Keratinocyte (primary cell): ENCODE measurements around the gene SLC37A1. TPM values are rescaled to one million over a fixed set of nuclear protein-coding genes. Genes with fewer than 3 reads are reported as not detected.

Source experiments
- DNase-seq: peaks from one replicate; pipeline ENCODE4 v3.0.0-alpha.2; 2011; ENCODE audit warnings: low read depth, missing footprints, low spot score
- FAIRE-seq: peaks from 2 replicates; lab custom pipeline; 2011; peaks lifted over from hg19 to GRCh38; lab: Jason Lieb, UNC
- H2AFZ ChIP-seq: 2 replicates; pipeline ENCODE4 v1.6.0; 2012; ENCODE audit warnings: low read length, control low read depth, inconsistent platforms; ENCODE audit not compliant: control insufficient read depth
- H3K27ac ChIP-seq: 2 replicates; pipeline ENCODE4 v1.5.1; 2011; ENCODE audit warnings: low read length; ENCODE audit not compliant: control insufficient read depth, insufficient read depth
- H3K27me3 ChIP-seq: 3 replicates; pipeline ENCODE4 v1.6.0; 2011; ENCODE audit warnings: low read length; ENCODE audit not compliant: control insufficient read depth, insufficient read depth; ENCODE audit errors: extremely low read depth
- H3K36me3 ChIP-seq, 2 experiments: 2 replicates in 1 of 2; 3 replicates in 1 of 2; pipeline ENCODE4 v1.5.1; 2011; ENCODE audit warnings: low read length in 2 of 2, mild to moderate bottlenecking in 1 of 2; ENCODE audit not compliant: control insufficient read depth in 2 of 2, insufficient read depth in 2 of 2; ENCODE audit errors: extremely low read depth in 1 of 2
- H3K4me1 ChIP-seq: 3 replicates; pipeline ENCODE4 v1.5.1; 2011; ENCODE audit warnings: low read length; ENCODE audit not compliant: control insufficient read depth, insufficient read depth; ENCODE audit errors: extremely low read depth
- H3K4me2 ChIP-seq: 3 replicates; pipeline ENCODE4 v1.6.0; 2011; ENCODE audit warnings: low read depth, low read length; ENCODE audit not compliant: control insufficient read depth, insufficient read depth; ENCODE audit errors: extremely low read depth
- H3K4me3 ChIP-seq, 3 experiments: fragments of 200-600 bp in 1 of 3; sonication (generic) in 1 of 3; 2 replicates in 2 of 3; 3 replicates in 1 of 3; pipeline ENCODE4 v1.5.1; 2011 to 2016; ENCODE audit warnings: low read length in 3 of 3, mild to moderate bottlenecking in 3 of 3, control low read depth in 2 of 3, inconsistent platforms in 1 of 3, low read depth in 1 of 3, mixed read lengths in 1 of 3, mixed run types in 1 of 3, moderate library complexity in 1 of 3; ENCODE audit not compliant: control insufficient read depth in 2 of 3, insufficient read depth in 2 of 3; ENCODE audit errors: extremely low read depth in 1 of 3
- H3K79me2 ChIP-seq: 2 replicates; pipeline ENCODE4 v1.6.0; 2012; ENCODE audit warnings: low read length; ENCODE audit not compliant: control insufficient read depth, insufficient read depth
- H3K9ac ChIP-seq: 3 replicates; pipeline ENCODE4 v1.6.0; 2011; ENCODE audit warnings: low read length; ENCODE audit not compliant: control insufficient read depth, insufficient read depth; ENCODE audit errors: extremely low read depth
- H3K9me1 ChIP-seq: 3 replicates; pipeline ENCODE4 v1.6.0; 2011; ENCODE audit warnings: low read length; ENCODE audit not compliant: control insufficient read depth, insufficient read depth; ENCODE audit errors: extremely low read depth
- H3K9me3 ChIP-seq: 2 replicates; pipeline ENCODE4 v1.5.1; 2012; ENCODE audit warnings: low read depth, low read length; ENCODE audit not compliant: control insufficient read depth
- H4K20me1 ChIP-seq: 3 replicates; pipeline ENCODE4 v1.6.0; 2011; ENCODE audit warnings: low read length; ENCODE audit not compliant: control insufficient read depth, insufficient read depth; ENCODE audit errors: extremely low read depth
- CTCF ChIP-seq, 3 experiments: IDR thresholded peaks in 1 of 3; conservative IDR thresholded peaks in 1 of 3; optimal IDR thresholded peaks in 1 of 3; 2 replicates in 2 of 3; 3 replicates in 1 of 3; pipeline versions ENCODE3 to v1.5.1; 2011; ENCODE audit warnings: low read length in 3 of 3, mild to moderate bottlenecking in 3 of 3, moderate library complexity in 2 of 3, control low read depth in 1 of 3, inconsistent platforms in 1 of 3; ENCODE audit not compliant: insufficient read depth in 2 of 3; ENCODE audit errors: extremely low read depth in 1 of 3
- EZH2 ChIP-seq: IDR thresholded peaks from one replicate; pipeline ENCODE4 v1.6.1; 2012; ENCODE audit warnings: inconsistent platforms, mild to moderate bottlenecking, low read length, moderate library complexity
- dilution Hi-C: fragments of 300-500 bp; cut with MboI; formaldehyde crosslinking; loops from one replicate; pipeline ENCODE4 v1.7.0; 2020; ENCODE audit warnings: low sequenced_read_pairs; ENCODE audit not compliant: extremely low pct_ligation_motif_present
- polyA plus RNA-seq, 5 experiments: library from polyadenylated mRNA; depleted of rRNA in 3 of 5; stranded (reverse) in 3 of 5; stranded (forward) in 1 of 5; unstranded in 1 of 5; fragments of >200 nt; gene quantifications; 1 replicate in 1 of 5; 2 replicates in 3 of 5; 3 replicates in 1 of 5; pipeline versions ENCODE4 v1.2.1 to v1.2.3, GENCODE V29; 2011 to 2012; ENCODE audit warnings: missing spikeins in 2 of 5, low read depth in 1 of 5, low replicate concordance in 1 of 5

Gene SLC37A1
- polyA plus RNA-seq, 1 donor (not counting 4 experiments of a cell fraction or from before 2014, with no cell fraction given): 4.1 TPM

- dilution Hi-C loops: no loop called here
- FAIRE-seq: no peak
- Histone ChIP-seq H4K20me1 (no peaks in the 10 kb centered on the region), H3K9me3 (no peaks in the 10 kb centered on the region), H3K9ac (no peak overlapping the region), H3K4me3 (no peak overlapping the region), H3K27ac (no peak overlapping the region), H3K27me3 (peaks cover 40% of the 10 kb centered on the region), H2AFZ (no peak overlapping the region), H3K36me3 (no peaks in the 10 kb centered on the region), H3K9me1 (no peaks in the 10 kb centered on the region), H3K4me2 (no peak overlapping the region), H3K4me1 (no peaks in the 10 kb centered on the region), H3K79me2 (no peaks in the 10 kb centered on the region)
- TF ChIP-seq CTCF (optimal IDR thresholded peaks at IDR 0.05 in 1 of 3, IDR thresholded peaks at IDR 0.05 in 1 of 3, conservative IDR thresholded peaks at IDR 0.05 in 1 of 3; ENCODE audit: extremely low read depth in 1 of 3, insufficient read depth in 2 of 3, low read length in 3 of 3) (no peak), EZH2 (no peak)
- DNase-seq: no peak
These were observed 107.6 kb downstream of the SLC37A1 start for GRCh38 chr21:42621166-42621818.

- no peaks in the 10 kb centered on the region for H3K79me2 ChIP-seq
- no peak for FAIRE-seq
- peaks cover 35% of the 10 kb centered on the region for H3K27me3 ChIP-seq
- no peak overlapping the region for H3K9ac ChIP-seq
- H3K4me3 ChIP-seq: no peak overlapping the region
- no peaks in the 10 kb centered on the region for H3K9me3 ChIP-seq
- no peak for TF ChIP-seq EZH2
- no peak overlapping the region for H3K4me2 ChIP-seq
- dilution Hi-C loops: no loop called here
- no peak overlapping the region for H3K27ac ChIP-seq
- no peak for DNase-seq
- no peaks in the 10 kb centered on the region for H3K9me1 ChIP-seq
- no peak overlapping the region for H2AFZ ChIP-seq
- no peaks in the 10 kb centered on the region for H4K20me1 ChIP-seq
- H3K36me3 ChIP-seq: no peaks in the 10 kb centered on the region
- H3K4me1 ChIP-seq: no peaks in the 10 kb centered on the region
These were observed 108.1 kb downstream of the SLC37A1 start for GRCh38 chr21:42621819-42622177.

- no peak for DNase-seq
- no peak overlapping the region for H3K27ac ChIP-seq
- dilution Hi-C loops: no loop called here
- H3K9me1 ChIP-seq: no peaks in the 10 kb centered on the region
- TF ChIP-seq EZH2 (no peak), CTCF (optimal IDR thresholded peaks at IDR 0.05 in 1 of 3, IDR thresholded peaks at IDR 0.05 in 1 of 3, conservative IDR thresholded peaks at IDR 0.05 in 1 of 3; ENCODE audit: extremely low read depth in 1 of 3, insufficient read depth in 2 of 3, low read length in 3 of 3) (no peak)
- no peak for FAIRE-seq
- no peak overlapping the region for H2AFZ ChIP-seq
- H3K9ac ChIP-seq: no peak overlapping the region
- no peaks in the 10 kb centered on the region for H3K36me3 ChIP-seq
- H3K4me3 ChIP-seq: no peak overlapping the region
- H3K4me2 ChIP-seq: no peak overlapping the region
- no peaks in the 10 kb centered on the region for H4K20me1 ChIP-seq
- H3K4me1 ChIP-seq: no peaks in the 10 kb centered on the region
- no peaks in the 10 kb centered on the region for H3K9me3 ChIP-seq
- H3K27me3 ChIP-seq: peaks cover 32% of the 10 kb centered on the region
- no peaks in the 10 kb centered on the region for H3K79me2 ChIP-seq
These were observed 108.6 kb downstream of the SLC37A1 start for GRCh38 chr21:42622284-42622683.
